Fibroblast of skin of right quadriceps (primary cell): Measurements from ENCODE around the gene ZFAND3.

ENCODE experiments used
- DNase-seq: peaks from one replicate; pipeline ENCODE4 v3.0.0-alpha.2; 2013

ZFAND3 gene

GRCh38 chr6:37830225-37830624, 10.7 kb downstream of the ZFAND3 start:
- peak; percentile 26 for DNase-seq

GRCh38 chr6:37831457-37831856, 11.9 kb downstream of the ZFAND3 start:
- no peak for DNase-seq

DNA sequence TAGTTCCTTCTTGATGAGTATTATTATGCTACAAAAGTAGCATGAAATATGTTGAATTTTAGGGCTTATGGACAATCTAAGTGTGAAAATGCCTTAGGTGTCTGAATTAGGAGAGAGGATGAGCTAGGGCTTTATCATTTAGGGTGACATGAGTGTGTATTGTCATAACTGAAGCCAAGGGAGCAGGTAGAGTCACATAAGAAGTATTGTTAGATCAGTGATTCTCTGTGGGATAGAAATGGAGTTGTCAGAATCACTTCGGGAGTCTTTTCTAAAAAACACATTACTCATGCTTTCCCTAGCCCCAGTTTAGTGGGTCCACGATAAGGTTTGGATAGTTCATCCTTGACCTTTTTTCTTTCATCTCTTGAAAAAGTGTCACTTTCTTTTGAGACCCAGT, 16.4 kb downstream of the ZFAND3 start:
- no peak for DNase-seq

GRCh38 chr6:37838219-37838921, 18.8 kb downstream of the ZFAND3 start:
- DNase-seq, result peak; percentile 63

GRCh38 chr6:37840143-37840939, 20.8 kb downstream of the ZFAND3 start:
- no peak for DNase-seq

DNA sequence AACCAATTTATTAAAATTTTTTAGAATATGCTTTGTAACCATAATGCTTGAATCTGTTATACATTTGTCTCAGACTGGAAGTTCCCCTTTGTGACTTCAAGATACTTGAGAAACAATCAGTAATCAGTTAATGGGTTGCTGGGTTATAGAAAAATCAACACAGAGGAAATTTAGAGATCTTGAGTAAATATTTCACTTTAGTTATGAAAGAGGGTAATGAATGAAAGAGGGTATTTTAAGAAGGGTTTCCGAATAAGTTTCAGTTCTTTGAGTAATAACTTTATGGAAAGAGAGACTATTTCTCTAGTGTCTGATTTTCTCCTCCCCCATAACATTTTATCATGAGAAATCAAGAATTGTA, 21.4 kb downstream of the ZFAND3 start:
- DNase-seq, result no peak

GRCh38 chr6:37845026-37845911, 25.7 kb downstream of the ZFAND3 start:
- no peak for DNase-seq

DNA sequence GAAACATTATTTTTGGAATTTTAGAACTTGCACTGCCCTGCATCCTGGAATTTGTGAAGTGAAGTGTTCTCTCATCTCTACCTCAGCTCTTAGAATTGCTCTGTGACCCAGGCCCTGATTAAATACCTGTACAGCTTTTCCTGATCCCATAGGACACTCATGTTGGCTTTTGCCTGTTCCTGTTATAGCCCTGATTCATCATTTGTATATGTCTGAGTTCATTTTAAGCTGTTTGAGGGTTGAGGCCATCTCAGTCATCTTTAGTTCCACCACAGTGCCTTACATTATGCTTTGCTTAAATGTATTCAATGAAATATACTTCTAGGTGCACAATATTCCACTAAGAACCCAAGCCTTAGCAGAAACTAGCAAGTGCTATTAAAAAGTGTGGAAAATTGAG, 26.4 kb downstream of the ZFAND3 start:
- DNase-seq, result no peak

DNA sequence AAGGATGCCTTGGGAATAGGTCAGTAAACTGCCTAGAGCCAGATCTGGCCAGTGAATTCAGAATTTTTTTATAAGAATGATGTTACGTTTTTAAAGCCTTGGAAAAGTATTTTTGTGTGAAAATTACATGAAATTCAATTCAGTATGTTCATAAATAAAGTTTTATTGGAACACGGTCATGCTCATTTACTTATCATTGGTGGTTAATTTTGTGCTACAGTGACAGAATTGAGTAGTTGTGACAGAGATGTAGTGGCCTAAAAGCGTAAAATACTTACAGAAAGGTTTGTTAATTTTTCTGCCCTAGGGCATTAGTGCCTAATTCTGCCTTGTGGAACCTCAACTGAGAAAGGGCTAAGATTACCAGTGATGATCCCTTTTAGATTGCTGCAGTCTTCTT, 28.2 kb downstream of the ZFAND3 start:
- no peak for DNase-seq

GRCh38 chr6:37848371-37848770, 28.8 kb downstream of the ZFAND3 start:
- no peak for DNase-seq

GRCh38 chr6:37850260-37850659, 30.7 kb downstream of the ZFAND3 start:
- no peak for DNase-seq

- no peak for DNase-seq
Observed at GRCh38 chr6:37850728-37851285, 31.3 kb downstream of the ZFAND3 start.

- no peak for DNase-seq
Observed at GRCh38 chr6:37851997-37852524, 32.5 kb downstream of the ZFAND3 start.

DNA sequence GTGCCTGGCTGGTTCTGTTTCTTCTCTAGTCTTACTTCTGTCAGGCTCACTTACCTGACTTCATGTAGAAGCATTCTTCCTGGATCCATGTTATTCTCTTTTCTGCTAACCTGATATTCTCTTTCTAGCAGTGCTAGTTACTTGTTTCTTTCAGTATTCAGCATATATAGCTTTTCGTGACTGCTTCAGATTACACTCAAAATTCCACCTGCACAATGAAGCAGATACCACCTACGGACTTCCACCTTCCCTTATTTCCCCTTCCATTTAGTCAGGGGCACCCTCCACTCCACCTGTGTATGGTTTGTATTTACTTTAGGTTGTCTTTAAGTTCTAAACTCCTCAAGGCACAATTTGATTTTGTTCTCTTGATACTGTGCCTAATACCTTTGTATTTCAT, 36.8 kb downstream of the ZFAND3 start:
- DNase-seq, result no peak

DNA sequence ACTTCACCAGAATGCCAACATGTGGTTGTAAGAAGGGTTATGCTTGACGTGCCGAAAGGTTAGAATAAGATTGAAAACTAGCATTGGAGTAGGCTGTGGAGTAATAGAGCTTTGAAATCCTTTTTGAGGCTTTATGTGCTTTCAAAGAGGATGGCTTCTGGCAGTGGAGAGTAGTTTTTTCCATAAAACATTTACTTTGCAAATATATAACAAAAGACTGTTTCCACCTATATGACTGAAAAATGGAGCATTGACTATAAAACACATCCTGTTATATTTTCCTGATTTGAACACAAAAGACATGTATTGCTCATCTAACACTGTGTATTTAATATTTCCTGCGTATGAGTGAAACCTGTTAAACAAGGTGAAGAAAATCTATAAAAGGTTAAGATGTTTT, 38.8 kb downstream of the ZFAND3 start:
- no peak for DNase-seq

DNA sequence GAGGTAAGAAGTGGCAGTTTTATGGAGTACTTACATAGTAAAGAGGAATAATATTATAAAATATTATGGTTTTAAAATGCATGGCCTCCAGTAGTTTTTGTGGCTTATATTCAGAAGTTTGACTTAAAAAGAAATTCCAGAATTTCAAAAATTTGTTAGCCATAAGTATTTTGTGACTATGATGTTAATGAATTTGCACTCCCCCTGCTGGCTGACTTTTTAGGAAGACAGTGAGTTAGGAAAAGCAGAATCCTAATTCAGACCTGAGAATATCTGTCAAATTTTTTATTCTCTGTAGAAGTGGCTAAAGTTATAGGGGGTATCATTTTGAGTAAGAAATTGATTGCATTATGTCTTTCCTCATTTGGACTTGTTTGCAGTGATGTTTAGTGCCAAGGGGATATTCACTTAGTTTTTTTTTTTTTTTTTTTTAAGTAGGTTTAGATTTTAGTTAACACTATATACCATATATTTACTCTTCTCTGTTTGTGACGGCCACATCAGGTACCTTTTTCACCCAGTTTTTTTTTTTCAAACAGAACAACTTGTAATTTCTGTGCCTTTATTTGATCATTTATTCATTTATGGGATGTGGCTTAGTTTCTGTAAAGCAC, 40.8 kb downstream of the ZFAND3 start:
- DNase-seq, result peak; percentile 57

GRCh38 chr6:37861452-37861851, 41.9 kb downstream of the ZFAND3 start:
- DNase-seq, result no peak

- no peak for DNase-seq
Observed at GRCh38 chr6:37862430-37862829, 42.9 kb downstream of the ZFAND3 start.

DNA sequence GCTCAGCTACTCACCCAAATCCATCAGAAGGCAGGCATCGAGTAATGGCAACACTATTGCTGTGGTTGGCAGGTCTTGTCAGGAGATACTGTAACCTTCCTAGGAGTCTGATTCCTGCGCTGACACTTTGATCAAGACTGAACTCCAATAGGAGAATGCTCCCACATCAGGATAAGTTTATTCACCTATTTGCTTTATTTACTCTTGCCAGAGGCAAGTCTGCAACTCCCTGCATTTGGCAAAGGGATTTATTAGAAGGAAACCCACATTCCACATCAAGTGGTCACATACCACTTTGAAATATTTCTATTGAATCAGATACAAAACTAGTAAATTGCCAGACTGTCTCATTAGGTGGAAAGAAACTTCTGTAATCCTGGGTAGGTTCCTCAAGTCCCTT, 43.5 kb downstream of the ZFAND3 start:
- DNase-seq, result peak; percentile 57

GRCh38 chr6:37864250-37864649, 44.7 kb downstream of the ZFAND3 start:
- DNase-seq, result no peak

DNA sequence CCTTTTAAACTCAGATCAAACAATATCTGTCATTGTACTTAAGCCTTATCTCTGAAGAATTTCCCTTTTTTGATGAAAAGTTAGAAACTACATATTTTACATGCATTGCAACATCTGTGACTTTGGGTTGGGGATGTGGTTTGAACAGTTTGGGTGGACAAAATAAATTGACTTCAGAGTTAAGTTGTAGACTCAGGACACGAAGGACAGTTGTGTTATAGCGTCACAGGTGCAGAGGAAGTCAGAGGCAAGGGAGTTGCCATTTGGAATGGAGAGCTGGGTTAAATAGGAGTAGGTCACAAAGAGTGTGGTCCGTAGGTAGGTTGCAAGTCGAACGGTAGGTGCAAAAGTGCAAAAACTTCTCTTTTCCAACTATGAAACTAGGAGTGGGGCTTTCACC, 46.0 kb downstream of the ZFAND3 start:
- DNase-seq, result no peak
